Dermis blood vessel endothelial cell (primary cell): Measurements from ENCODE around the gene GATAD2A. TPM values are rescaled to one million over a fixed set of nuclear protein-coding genes. Genes with fewer than 3 reads are reported as not detected.
A peak's percentile ranks its signal among the peaks of the same experiment; 100 is the strongest.
"Not testable (repeated sequence)": the region's sequence is repeated elsewhere in the genome, so short reads cannot be mapped to it uniquely, and the experiment has no call there.

ENCODE experiments used
- DNase-seq: peaks from one replicate; pipeline ENCODE4 v3.0.0; 2010
- total RNA-seq: library from RNA; depleted of rRNA; stranded (reverse); fragments of >200 nt; gene quantifications from 2 replicates; pipeline ENCODE4 v1.2.3, GENCODE V29; 2014

Gene GATAD2A
- total RNA-seq, 1 donor from 2014 or later: 47.0 TPM

- no peak for DNase-seq
Observed at GRCh38 chr19:19447536-19448237, 42.2 kb downstream of the GATAD2A start.

- DNase-seq: no peak
Observed at GRCh38 chr19:19448238-19448544, 42.7 kb downstream of the GATAD2A start.

GRCh38 chr19:19451429-19452242 is 46.2 kb downstream of the GATAD2A start:
- no peak for DNase-seq

GRCh38 chr19:19452243-19453124 is 47.0 kb downstream of the GATAD2A start:
- peak; percentile 67 for DNase-seq

GRCh38 chr19:19453125-19453454 is 47.6 kb downstream of the GATAD2A start:
- no peak for DNase-seq

GRCh38 chr19:19455166-19455919 is 49.9 kb downstream of the GATAD2A start:
- not testable (repeated sequence) for DNase-seq

GRCh38 chr19:19457671-19458070 is 52.2 kb downstream of the GATAD2A start:
- DNase-seq: no peak

- DNase-seq: no peak
Observed at GRCh38 chr19:19458110-19458816, 52.8 kb downstream of the GATAD2A start.

GRCh38 chr19:19459073-19459472 is 53.6 kb downstream of the GATAD2A start:
- no peak for DNase-seq

- DNase-seq: peak; percentile 80
Observed at GRCh38 chr19:19459707-19460251, 54.3 kb downstream of the GATAD2A start.

- no peak for DNase-seq
Observed at GRCh38 chr19:19460258-19460731, 54.8 kb downstream of the GATAD2A start.

GRCh38 chr19:19460761-19461265 is 55.3 kb downstream of the GATAD2A start:
- DNase-seq: peak; percentile 48

GRCh38 chr19:19461306-19461670 is 55.8 kb downstream of the GATAD2A start:
- no peak for DNase-seq

GRCh38 chr19:19461671-19462622 is 56.5 kb downstream of the GATAD2A start:
- DNase-seq: peak; percentile 69

- DNase-seq: peak; percentile 63
Observed at GRCh38 chr19:19463348-19464117, 58.1 kb downstream of the GATAD2A start.

- DNase-seq: peak; percentile 56
Observed at GRCh38 chr19:19464339-19465098, 59.0 kb downstream of the GATAD2A start.

GRCh38 chr19:19465436-19466070 is 60.1 kb downstream of the GATAD2A start:
- DNase-seq: no peak

- no peak for DNase-seq
Observed at GRCh38 chr19:19466201-19466600, 60.7 kb downstream of the GATAD2A start.
